ENCODE data around the gene NPRL2.

- TF ChIP-seq GATAD1 (CRISPR knock-in tag; IDR thresholded peaks at IDR 0.05) (no peak), EZH2 (conservative IDR thresholded peaks at IDR 0.05; ENCODE audit: low read depth, low read length) (no peak), IRF2 (CRISPR knock-in tag; IDR thresholded peaks at IDR 0.05) (no peak), CREB1 (IDR thresholded peaks at IDR 0.05) (no peak), CREB1 (CRISPR knock-in tag; IDR thresholded peaks at IDR 0.05) (no peak), MAFG (CRISPR knock-in tag; IDR thresholded peaks at IDR 0.05) (no peak)
Observed at GRCh38 chr3:50355829-50356552, 5.4 kb upstream of the NPRL2 start.

All from HepG2 (cell line).